ENCODE results near the gene TRMT2A.

TRMT2A gene

GRCh38 chr22:20129747-20130014, 12.7 kb upstream of the TRMT2A start:
- TF ChIP-seq, protein P1, sequence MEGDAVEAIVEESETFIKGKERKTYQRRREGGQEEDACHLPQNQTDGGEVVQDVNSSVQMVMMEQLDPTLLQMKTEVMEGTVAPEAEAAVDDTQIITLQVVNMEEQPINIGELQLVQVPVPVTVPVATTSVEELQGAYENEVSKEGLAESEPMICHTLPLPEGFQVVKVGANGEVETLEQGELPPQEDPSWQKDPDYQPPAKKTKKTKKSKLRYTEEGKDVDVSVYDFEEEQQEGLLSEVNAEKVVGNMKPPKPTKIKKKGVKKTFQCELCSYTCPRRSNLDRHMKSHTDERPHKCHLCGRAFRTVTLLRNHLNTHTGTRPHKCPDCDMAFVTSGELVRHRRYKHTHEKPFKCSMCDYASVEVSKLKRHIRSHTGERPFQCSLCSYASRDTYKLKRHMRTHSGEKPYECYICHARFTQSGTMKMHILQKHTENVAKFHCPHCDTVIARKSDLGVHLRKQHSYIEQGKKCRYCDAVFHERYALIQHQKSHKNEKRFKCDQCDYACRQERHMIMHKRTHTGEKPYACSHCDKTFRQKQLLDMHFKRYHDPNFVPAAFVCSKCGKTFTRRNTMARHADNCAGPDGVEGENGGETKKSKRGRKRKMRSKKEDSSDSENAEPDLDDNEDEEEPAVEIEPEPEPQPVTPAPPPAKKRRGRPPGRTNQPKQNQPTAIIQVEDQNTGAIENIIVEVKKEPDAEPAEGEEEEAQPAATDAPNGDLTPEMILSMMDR (IDR thresholded peaks at IDR 0.05) = no peak
- Mint-ChIP-seq H3K36me3 (ENCODE audit: low read depth) (peaks cover 28% of the 10 kb centered on the region), H3K4me3 (no peak overlapping the region), H3K27me3 (ENCODE audit: low read depth, poor library complexity) (peaks cover 13% of the 10 kb centered on the region), H3K4me1 (peaks cover 11% of the 10 kb centered on the region), H3K9me3 (no peaks in the 10 kb centered on the region), H3K27ac (no peak overlapping the region)
- no peak for DNase-seq

DNA sequence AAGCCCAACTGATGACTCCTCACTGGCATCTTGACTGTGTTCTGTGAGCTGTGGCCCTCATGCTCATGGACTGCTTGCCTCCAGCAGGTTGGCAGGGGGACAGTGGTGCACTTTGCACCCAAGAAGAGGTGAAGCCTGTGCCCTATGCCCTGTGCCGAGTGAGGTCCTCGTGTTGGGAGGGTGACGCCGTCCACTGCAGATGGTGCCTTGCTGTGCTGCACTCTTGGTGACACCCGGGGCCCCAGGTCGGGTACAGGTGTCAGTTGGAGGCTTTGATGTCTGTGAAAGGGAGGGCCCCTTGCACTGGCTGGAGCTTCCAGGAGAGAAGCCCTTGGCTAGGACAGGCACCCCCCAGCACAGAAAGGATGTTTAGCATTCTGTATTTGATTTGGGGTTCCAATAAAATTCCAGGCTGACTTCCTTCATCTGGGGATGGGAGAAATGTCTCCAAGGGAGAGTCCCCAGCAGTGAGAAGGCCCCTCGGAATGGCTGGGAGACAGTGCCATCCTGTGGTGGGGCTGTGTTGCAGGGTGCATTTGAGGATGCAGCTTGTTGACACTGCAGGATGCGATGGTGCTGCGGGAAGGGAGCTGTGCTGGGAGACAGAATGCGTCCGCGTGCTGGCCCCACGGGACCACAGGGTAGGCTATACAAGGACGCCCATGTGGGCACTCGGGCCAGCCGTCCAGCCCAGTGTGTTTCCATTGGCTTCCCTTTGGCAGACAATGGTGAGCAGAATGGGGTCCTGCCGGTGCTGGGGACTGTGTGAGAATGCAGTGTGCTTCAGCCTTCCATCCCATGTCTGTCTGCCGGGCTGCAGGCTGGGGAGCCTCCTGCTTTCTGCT, 12.1 kb upstream of the TRMT2A start:
- TF ChIP-seq, protein P1 (IDR thresholded peaks at IDR 0.05) = peak; percentile 13
- H3K36me3 Mint-ChIP-seq (ENCODE audit: low read depth) = peaks cover 29% of the 10 kb centered on the region
- no peaks in the 10 kb centered on the region for H3K9me3 Mint-ChIP-seq
- H3K4me3 Mint-ChIP-seq = no peak overlapping the region
- peaks cover 10% of the 10 kb centered on the region for H3K27me3 Mint-ChIP-seq (ENCODE audit: low read depth, poor library complexity)
- DNase-seq = no peak
- no peak overlapping the region for H3K27ac Mint-ChIP-seq
- peaks cover 11% of the 10 kb centered on the region for H3K4me1 Mint-ChIP-seq

DNA sequence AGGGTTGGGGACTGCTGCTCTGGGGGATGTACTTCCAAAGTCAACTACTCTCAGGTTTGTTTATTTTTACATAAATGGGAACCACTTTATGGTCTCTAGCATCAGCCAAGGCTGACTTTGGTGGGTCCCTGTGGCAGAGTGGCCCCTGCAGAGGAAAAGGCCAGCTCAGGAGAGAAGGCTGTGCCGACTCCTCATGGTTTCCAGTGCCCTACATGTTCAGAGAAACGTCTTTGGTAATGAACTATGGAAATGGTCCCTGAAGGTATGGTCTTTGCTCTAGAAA, 11.5 kb upstream of the TRMT2A start:
- H3K4me3 Mint-ChIP-seq = no peak overlapping the region
- no peaks in the 10 kb centered on the region for H3K9me3 Mint-ChIP-seq
- DNase-seq = no peak
- peaks cover 5% of the 10 kb centered on the region for H3K27me3 Mint-ChIP-seq (ENCODE audit: low read depth, poor library complexity)
- peak overlapping the region; percentile 93 for H3K27ac Mint-ChIP-seq
- TF ChIP-seq, protein P1 (IDR thresholded peaks at IDR 0.05) = no peak
- H3K4me1 Mint-ChIP-seq = peaks cover 8% of the 10 kb centered on the region
- H3K36me3 Mint-ChIP-seq (ENCODE audit: low read depth) = peaks cover 29% of the 10 kb centered on the region

- peak overlapping the region; percentile 93 for H3K27ac Mint-ChIP-seq
- no peak for DNase-seq
- TF ChIP-seq, protein P1 (IDR thresholded peaks at IDR 0.05) = no peak
- H3K9me3 Mint-ChIP-seq = no peaks in the 10 kb centered on the region
- no peak overlapping the region for H3K4me3 Mint-ChIP-seq
- peaks cover 4% of the 10 kb centered on the region for H3K27me3 Mint-ChIP-seq (ENCODE audit: low read depth, poor library complexity)
- peaks cover 3% of the 10 kb centered on the region for H3K4me1 Mint-ChIP-seq
- H3K36me3 Mint-ChIP-seq (ENCODE audit: low read depth) = peaks cover 29% of the 10 kb centered on the region
Observed at GRCh38 chr22:20127869-20128618, 11.0 kb upstream of the TRMT2A start.

- peaks cover 3% of the 10 kb centered on the region for H3K27me3 Mint-ChIP-seq (ENCODE audit: low read depth, poor library complexity)
- no peak overlapping the region for H3K4me3 Mint-ChIP-seq
- no peak for DNase-seq
- peak overlapping the region; percentile 93 for H3K27ac Mint-ChIP-seq
- TF ChIP-seq, protein P1 (IDR thresholded peaks at IDR 0.05) = no peak
- no peaks in the 10 kb centered on the region for H3K4me1 Mint-ChIP-seq
- peaks cover 29% of the 10 kb centered on the region for H3K36me3 Mint-ChIP-seq (ENCODE audit: low read depth)
- no peaks in the 10 kb centered on the region for H3K9me3 Mint-ChIP-seq
Observed at GRCh38 chr22:20127318-20127868, 10.4 kb upstream of the TRMT2A start.

Data from nephron progenitor cell (in vitro differentiated cells).